Neural cell (in vitro differentiated cells): ENCODE measurements around the gene ADH7.

Experiments
- EZH2 ChIP-seq: fragments of 200-600, 300-800 bp; shearing (Covaris generic), sonication (generic); IDR thresholded peaks from 2 replicates; pipeline ENCODE4 v1.6.1; 2014; ENCODE audit warnings: antibody characterized with exemption, low read length, borderline replicate concordance, mild to moderate bottlenecking; ENCODE audit not compliant: insufficient read depth, poor library complexity, severe bottlenecking
- POLR2AphosphoS5 ChIP-seq: IDR thresholded peaks from 2 replicates; pipeline ENCODE4 v1.6.1; 2012
- TF ChIP-seq, protein P1 (sequence below): fragments of 450-650 bp; IDR thresholded peaks from 2 replicates; pipeline ENCODE4 v1.5.1; 2014; ENCODE audit warnings: antibody characterized with exemption, mild to moderate bottlenecking, moderate library complexity; ENCODE audit not compliant: poor library complexity, severe bottlenecking

DNA sequence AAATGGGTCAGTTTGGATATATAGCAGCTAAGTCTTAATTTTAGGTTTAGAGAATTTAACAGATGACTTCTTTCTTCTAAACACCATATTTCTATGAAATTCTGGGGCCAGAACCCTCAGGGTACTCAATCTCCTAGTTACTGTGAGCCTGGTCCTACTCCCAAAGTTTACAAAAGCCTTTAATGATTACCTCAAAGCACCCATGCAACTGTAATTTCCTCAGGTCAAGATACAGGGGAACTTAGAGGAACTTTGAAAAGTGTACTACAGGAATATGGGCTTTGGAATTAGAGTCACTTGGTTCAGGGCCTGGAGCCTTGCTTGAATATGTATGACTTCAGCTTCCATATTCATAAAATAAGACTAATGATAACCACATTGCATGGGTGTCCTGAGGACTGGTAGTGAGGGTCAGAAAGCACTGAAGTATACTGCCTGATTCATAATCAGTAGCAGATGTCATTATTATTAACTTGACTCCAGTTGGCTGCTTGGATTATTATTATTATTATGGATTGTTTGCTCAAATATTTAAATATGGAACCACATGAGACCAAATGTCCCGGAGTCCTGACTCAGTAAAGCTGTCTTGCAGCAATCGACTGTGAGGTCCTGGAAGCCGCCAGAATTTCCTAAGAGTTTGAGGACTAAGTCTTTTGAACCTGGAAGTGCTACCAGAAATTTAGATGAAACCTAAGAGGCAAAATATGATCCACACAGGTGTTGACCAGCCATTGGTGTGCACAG is 2.0 kb upstream of the ADH7 start:
- TF ChIP-seq, protein P1, sequence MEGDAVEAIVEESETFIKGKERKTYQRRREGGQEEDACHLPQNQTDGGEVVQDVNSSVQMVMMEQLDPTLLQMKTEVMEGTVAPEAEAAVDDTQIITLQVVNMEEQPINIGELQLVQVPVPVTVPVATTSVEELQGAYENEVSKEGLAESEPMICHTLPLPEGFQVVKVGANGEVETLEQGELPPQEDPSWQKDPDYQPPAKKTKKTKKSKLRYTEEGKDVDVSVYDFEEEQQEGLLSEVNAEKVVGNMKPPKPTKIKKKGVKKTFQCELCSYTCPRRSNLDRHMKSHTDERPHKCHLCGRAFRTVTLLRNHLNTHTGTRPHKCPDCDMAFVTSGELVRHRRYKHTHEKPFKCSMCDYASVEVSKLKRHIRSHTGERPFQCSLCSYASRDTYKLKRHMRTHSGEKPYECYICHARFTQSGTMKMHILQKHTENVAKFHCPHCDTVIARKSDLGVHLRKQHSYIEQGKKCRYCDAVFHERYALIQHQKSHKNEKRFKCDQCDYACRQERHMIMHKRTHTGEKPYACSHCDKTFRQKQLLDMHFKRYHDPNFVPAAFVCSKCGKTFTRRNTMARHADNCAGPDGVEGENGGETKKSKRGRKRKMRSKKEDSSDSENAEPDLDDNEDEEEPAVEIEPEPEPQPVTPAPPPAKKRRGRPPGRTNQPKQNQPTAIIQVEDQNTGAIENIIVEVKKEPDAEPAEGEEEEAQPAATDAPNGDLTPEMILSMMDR: no peak
- TF ChIP-seq EZH2: no peak
- TF ChIP-seq POLR2AphosphoS5: no peak
